Activated T-cell treated with anti-CD3 and anti-CD28 coated beads, Interleukin-2, amount 50 U/mL, for 1 hour (primary cell): ENCODE measurements around the gene MS4A8.
"Not testable (repeated sequence)": the region's sequence is repeated elsewhere in the genome, so short reads cannot be mapped to it uniquely, and the experiment has no call there.

Experiments
- DNase-seq: peaks from one replicate; pipeline ENCODE4 v3.0.0-alpha.2; 2020

Gene MS4A8

DNA sequence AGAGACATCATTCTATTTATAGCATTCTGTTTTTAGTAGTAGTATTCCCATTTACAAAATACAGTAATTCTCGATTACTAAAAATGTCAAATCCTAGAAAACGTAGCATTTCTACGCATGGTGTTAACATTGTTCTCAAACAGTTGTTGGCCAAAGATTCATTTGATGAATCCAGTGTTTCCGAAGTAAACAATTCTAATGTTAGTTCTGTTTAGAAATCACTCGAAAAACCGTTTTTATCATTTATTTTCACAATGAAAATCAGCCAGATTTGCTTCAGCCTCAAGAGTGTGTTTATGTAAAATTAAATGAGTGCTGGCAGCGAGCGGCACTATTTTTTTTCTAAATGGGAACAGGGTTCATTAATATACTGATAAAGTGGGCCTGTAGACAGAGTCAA, 32.2 kb downstream of the MS4A8 start:
- no peak for DNase-seq

DNA sequence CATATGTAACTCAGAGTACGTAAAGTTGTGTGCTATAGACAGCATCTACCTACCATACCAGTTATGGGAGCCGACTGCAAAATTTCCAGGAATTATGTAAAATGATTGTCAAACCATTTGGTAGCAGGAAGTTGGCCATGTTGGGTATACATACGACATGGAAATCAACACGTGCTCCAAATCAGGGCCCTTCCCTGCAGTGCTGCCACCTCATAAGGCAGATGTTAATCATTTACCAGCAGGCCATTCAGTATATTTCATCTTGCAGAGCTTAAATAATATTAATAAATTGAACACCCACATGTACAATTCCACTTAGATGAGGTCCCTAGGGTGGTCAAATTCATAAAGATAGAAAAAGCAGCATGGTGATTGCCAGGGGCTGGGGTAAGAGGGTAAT, 34.9 kb downstream of the MS4A8 start:
- DNase-seq, result no peak

DNA sequence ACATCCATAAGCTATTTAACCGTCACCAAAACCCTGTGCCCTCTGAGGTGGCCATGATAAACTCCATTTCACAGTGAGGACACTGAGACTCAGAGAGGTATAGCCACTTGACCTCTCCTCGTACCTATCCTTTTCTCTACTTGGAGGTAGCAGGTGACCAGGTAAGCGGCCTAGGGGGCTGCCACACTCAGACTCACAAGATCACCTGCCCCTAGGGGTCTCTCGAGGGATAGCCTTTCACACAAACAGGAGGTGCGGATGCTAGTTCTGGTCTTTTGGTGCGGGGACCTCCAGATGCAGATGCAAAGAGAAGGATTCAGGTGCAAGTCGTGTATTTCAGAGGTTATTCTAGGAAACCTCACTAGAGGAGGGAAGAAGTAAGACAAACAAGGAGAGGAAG, 39.7 kb downstream of the MS4A8 start:
- DNase-seq, result no peak

DNA sequence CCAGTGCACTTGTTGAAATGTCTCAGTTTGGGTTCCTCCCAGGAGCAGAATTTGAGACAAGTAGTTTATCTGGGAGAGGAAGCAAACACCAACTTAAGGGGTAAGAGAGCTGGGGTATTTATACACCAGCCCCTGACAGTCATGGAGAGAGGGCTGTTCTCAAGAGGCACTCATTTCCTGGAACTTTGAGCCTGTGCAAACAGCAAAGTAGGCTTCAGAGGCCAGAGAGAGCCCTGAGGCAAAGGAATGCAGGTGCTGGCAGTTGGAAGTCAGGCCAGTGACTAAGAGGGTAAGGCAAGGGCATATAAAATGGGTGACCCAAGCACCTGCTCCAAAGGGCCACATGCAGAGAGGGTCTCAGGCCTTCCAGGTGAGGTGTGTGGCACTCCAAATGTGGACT, 41.2 kb downstream of the MS4A8 start:
- no peak for DNase-seq

DNA sequence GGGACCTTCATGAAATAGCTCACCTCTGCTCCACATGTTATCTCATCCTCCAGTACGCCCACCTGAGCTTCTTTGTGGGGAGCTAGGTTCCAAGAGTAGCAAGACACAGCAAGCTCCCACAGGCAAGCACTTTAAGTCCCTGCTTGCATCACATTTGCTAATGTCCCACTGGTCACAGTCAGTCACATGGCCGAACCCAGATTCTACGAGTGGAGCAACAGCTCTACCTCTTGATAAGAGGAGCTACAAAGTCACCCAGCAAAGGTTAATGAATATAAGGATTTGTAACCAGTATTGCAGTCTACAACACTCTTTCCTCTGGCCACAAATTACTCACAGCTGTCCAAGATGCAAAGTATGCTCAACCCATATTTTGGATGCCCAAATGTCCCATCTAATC, 42.0 kb downstream of the MS4A8 start:
- no peak for DNase-seq

DNA sequence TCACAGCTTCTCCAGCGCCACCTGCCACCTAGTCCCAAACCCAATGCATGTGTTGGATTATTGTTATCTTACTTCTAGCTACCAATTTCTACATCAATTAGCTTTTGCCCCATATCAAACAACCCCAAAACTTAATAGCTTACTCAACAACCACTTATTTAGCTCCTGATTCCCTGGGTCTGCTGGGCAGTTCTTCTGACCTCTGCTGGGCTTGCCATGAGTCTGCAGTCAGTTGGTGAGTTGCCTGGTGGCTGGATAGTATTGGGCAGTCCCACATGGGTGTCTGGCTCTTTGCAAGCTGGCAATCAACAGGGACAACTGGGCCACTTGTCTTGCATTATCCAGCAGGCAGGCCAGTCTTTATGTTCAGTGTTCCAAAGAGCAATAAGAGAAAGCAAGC, 43.6 kb downstream of the MS4A8 start:
- DNase-seq, result no peak

DNA sequence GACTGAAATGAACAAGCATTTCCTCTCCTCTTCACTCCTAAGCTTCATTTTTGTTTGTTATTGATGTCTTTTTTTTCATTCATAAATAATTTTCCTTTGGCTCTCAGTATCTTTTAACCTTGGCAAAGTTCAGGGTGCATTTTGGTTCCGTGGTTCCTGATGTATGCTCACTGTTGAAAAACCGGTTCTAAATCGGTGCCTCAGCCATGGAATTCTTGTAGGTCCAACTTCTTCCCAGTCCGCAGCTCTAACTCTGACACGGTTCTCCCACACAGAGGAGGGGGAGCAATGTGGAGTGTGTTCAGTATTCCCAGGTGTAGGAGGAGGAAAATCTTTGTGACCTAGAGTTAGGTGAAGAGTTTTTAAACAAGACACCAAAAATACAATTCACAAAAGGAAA, 44.7 kb downstream of the MS4A8 start:
- DNase-seq, result no peak

DNA sequence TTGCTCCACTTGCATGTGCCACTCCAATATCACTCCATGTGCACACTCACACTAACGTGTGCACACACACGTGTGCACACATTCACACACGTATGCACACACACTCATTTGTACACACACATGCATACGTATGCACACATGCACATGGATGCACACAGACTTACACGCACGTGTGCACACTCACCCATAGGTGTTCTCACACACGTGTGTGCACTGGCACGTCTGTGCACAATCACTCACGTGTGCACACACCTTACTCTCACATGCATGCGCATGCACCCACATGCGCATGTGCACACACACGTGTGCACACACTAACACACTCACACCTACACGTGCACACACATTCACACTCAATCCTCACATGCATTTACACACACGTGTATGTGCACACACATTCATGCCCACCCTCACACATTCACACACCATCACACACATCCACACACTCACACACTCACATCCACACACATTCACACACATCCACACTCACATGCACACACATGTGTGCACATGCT, 48.0 kb downstream of the MS4A8 start:
- no peak for DNase-seq

DNA sequence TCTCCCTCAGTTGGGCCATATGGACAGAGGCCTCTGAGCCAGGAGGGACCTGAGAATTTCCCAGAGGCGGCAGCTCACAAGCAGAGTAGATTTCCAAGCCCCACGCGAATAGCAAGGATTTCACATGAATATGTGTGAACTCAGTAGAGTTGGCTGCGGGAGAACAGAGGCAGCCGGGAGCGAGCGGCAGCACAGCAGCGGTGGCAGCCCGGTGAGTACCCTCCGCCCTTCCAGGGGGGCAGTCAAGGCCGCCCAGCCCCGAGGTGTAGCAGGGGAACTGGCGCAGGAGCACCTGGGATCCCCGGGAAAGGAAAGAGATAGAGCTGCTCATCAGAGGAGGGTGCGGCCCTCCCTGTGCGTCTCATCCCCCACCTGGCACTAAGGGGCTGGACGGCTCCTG, 48.8 kb downstream of the MS4A8 start:
- no peak for DNase-seq

DNA sequence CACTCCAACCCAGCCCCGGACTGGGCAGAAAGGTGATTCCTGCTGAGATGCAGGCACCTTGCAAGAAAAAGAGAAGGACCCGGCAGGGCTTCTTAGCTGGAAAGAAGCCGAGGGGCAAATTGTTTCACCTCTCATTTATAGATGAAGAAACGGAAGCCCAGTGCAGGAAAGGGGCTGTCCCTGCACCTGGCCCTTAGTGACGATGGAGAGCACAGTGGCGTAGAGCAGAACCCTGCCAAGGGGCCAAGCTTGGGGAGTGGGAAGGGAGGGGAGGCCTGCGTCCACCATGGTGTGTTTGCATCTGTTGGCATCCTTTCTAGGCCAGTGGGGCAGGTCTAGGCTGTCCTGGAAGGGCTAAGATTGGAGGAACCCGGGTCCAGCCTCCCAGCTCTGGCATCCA, 49.4 kb downstream of the MS4A8 start:
- DNase-seq, result no peak

DNA sequence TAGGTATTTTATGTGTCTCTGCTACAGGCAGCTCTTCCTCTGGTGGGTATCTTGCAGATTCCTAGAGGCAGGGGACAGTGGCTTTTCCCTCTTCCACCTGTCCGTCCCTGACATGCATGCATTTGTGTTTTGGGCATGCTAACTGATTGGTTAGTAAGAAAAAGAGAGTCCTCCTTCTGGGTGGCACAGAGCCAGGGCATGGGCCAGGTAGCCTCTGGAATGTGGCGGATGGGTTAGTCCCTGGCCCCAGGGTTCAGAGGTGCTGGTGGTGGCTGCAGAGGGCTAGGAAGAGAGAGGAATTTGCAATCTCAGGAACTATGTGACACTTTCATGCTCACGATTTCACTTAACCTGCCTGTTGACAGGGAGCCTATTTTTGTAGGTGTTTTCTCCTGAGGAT, 51.5 kb downstream of the MS4A8 start:
- no peak for DNase-seq

DNA sequence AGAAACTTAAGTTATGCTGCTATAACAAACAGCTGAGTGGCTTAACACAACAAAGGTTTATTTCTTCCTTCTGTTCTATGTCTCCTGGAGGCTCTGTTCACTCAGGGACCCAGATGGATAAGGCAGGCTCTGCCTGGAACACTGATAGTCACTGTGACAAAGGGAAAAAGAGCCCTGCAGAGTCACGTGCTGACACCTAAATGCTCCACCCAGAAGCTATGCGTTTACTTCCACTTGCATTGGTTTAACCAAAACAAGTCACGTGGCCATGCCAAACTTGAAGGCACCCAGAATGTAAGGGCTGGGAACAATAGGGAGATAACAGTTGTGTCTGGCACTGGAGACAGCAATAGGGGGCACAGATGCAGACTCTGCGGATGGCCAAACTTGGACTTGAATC, 53.9 kb downstream of the MS4A8 start:
- DNase-seq, result no peak

DNA sequence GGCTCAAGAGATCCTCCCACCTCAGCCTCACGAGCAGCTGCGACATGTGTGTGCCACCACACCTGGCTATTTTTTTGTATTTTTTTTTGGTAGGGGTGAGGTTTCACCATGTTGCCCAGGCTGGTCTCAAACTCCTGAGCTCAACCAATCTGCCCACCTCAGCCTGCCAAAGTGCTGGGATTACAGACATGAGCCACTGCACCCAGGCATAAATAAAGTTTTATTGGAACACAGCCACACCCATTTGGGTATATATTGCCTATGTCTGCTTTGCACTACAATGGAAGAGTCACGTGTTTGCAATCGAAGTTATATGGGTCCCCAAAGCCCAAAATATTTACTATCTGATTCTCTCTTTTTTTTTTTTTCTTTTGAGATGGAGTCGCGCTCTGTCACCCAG, 55.5 kb downstream of the MS4A8 start:
- no peak for DNase-seq

DNA sequence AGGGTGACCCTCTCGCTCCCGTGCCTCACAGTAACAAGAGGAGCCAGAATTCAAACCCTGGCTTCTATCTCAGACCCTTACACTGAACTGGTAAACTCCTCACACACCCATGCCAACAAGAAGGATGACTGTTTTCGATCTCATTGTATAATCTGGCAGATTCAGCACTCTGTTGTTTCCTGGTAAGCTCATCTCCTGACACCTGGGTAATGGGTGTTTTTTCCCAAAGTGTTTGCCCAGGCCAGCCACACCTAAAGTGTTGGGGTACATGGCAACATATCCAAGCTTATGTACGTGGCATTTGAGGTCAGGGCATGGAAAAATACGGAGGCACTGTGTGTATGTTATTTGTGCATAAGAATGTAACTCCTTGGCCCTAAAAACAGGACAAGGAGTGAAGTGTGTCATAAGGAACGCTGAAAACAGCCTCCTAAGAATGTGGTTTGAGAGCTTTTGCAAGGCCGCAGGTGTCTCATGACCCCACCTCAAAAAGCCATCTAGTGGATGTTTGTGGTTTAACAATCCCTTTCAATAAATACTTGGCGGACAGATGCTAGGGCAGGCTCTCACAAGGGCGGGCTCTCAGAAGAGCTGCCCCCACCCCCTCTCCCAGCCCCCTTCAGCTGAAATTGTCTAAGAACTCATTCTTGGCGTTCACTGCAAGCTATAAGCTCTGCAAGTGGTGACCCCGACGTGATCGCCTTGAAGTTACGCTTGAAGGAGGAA, 57.1 kb downstream of the MS4A8 start, which contains the start of gene MS4A15:
TSS of gene MS4A15 (plus strand) at position 561 of the 726 bp plus-strand sequence. CDS start 6,867 bp downstream, outside the sequence.
- DNase-seq, result no peak

DNA sequence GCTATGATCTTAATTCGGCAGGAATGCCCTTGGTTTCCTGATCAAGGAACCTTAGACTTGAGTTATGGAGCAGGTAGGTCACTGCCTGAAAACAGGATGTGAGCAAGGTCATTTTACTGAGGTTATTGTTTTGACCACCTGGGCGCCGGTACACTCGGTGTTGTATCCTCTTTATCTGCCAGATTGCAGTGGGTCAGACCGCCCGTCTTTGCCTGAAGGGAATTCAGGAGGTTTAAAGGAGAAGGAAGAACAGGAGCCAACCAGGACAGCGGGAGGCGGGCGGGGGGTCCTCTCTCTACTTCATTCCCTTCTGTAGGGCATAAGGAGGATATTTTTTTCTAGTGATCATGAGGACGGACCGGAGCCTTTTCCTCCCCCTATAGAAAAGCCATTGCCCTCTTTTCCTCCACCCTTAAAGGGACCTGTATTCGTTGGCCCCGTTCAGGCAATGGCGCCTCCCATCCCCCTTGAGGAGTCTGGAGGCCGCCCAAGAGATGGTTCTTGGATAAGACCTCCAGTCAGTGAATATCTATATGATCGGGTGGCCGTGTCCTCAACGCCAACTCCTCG, 57.9 kb downstream of the MS4A8 start:
- no peak for DNase-seq

DNA sequence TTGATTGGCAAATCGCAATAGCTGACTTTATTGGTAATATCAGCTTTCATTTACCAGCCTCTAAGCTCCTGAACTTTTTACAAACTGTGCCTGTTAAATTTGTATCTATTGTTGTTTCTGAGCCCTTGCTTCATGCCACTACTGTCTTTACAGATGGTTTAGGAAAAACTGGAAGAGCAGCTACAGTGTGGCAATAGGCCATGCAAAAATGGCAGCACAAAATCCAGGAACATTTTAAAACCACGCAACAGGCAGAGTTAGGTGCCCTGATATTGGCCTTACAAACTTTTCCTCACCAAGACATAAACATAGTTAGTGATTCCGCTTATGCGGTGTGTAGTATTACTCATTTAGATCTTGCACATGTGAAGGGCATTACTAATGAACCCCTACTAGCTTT, 59.3 kb downstream of the MS4A8 start:
- not testable (repeated sequence) for DNase-seq

DNA sequence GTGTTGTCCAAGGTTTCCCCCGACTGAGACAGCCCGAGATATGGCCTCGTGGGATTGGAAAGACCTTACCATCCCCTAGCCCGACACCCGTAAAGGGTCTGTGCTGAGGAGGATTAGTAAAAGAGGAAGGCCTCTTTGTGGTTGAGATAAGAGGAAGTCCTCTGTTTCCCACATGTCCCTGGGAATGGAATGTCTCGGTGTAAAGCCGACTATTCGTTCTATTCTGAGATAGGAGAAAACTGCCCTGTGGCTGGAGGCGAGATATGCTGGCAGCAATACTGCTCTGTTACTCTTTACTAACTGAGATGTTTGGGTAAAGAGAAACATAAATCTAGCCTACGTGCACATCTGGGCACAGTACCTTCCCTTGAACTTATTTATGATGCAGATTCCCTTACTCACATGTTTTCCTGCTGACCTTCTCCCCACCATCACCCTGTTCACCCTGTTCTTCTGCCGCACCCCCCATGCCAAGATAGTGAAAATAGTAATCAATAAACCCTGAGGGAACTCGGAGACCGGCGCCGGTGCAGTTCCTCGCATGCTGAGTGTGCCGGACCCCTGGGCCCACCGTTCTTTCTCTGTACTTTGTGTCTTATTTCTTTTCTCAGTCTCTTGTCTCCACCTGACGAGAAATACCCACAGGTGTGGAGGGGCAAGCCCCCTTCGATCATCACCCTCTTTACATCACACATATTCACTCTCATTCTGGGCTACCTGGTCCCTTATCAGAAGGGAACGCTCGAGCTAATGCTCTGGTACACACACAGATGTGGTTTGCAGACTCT, 60.2 kb downstream of the MS4A8 start:
- not testable (repeated sequence) for DNase-seq

DNA sequence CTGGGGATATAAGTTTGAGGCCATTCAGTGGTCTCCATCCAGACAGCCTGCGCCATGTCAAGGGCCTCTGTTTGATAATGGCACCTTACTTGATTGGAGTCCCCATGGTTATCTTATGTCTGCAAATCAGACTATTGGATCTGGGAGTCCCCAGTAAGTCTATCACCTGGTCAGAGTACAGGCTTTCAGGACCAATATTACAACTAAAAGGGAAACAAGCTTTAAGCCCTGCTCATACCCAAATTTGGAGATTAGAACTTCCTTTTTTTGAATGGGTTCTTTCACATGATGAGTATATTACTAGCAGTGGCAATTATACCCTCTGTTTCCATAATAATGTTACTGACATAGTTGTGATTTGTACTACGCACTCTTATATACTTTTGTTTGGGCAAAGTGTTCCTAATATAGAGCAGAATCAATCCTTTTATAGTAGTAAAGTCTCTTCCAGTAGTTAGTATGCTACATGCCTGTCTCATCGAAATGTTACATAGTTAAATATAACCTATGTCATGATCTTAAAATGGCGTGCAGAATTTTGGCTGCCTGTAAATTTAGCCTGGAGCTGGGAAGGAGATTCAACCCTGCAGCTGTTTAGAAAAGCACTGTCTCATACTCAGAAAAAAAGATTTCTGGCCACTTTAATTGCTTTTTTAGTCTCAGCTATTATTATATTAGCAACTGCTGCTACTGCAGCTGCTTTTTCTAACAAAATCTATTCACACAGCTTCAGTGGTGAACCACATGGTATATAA, 62.2 kb downstream of the MS4A8 start:
- no peak for DNase-seq

DNA sequence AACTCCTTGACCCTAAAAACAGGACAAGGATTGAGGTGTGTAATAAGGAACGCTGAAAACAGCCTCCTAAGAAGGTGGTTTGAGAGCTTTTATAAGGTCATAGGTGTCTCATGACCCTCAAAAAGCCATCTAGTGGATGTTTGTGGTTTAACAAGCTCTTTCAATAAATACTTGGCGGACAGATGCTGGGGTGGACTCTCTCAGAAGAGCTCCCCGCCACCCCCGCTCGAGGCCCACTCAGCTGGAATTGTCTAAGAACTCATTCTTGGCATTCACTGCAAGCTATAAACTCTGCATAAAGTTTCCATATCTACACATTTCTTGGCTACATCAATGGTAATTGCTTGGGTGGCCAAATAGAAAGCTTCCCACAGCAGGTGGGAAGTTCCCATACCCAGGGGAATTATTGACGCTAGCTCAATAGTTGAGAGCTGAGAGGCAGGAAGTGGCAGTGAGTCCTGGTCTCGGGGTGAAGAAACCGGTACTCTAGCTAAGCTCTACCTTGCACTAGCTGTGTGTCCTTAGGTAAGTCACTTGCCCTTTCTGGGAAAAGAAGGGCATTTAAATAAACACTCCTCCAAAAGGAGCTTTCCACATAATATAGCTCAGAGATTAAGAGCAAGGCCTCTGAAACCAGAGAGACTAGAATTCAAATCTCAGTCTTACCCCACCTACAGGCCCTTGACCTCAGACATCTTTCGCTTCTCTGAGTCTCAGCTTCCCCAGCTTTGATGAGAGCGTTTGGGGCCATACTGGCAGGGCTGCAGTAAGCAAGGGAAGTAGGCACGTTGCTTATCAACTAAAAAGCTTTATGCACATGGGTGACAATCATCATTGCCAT, 63.7 kb downstream of the MS4A8 start:
- no peak for DNase-seq

DNA sequence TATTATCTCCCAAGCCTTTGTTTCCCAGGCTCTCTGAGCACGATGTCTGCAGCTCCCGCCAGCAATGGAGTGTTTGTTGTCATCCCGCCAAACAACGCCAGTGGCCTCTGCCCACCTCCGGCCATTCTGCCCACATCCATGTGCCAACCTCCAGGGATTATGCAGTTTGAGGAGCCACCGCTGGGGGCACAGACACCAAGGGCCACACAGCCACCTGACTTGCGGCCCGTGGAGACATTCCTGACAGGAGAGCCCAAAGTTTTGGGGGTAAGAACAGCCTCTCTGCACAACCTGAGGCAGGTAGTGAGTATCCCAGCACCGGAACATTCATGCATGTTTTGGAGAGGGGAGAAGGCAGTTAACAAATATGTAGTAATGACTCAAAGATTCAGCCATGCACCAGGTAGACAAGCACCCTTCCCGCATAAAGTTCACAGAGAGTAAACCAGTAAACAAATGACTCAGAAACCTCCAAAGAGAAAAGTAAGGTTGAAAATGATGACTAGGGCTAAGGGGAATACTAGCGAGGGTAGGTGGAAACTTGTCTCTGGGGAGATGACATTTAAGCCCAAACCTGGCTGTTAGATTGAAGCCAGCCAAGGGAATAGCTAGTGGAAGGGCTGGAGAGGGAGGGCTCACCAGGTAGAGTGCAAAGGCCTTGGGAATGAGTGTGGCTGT, 64.4 kb downstream of the MS4A8 start:
- DNase-seq, result no peak

DNA sequence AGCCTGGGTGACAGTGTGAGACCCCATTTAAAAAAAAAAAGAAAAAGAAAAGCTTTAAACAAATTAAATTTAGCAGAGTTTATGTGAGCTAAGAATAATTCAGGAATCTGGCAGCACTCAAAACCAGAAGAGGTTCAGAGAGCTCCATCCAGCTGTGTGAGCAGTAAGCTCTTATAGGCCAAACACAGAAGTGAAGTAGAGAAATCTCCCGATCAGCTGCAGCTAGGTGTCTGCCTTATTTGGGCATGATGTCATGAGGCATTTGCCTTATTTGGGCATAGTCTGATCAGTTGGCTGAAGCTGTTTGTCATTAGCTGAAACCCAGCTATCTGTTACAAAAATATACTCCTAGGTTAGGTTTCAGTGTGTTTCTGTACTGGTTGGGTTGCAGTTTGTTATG, 65.5 kb downstream of the MS4A8 start:
- DNase-seq, result no peak

DNA sequence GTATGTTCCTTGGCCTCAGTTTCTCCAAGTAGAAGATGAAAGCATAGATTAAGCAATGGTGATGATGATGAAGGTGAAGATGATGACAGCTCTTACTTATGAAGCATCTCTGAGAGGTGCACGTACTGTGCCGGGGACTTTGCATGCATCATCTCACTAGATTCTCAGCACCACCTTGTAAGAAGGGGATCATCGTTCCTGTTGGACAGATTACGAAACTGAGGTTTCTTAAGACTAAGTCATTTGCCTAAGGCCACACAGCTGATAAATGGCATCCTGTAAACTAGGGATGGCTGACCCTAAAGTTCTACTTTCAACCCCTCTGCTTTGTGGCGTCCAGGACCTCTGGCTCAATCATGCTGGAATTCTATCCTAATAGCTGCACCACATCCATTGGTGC, 65.9 kb downstream of the MS4A8 start:
- DNase-seq, result no peak
